SU-DHL-6 (cell line): Measurements from ENCODE around the gene WDR19.
"Not testable (repeated sequence)": the region's sequence is repeated elsewhere in the genome, so short reads cannot be mapped to it uniquely, and the experiment has no call there.

ENCODE experiments used
- H2AFZ ChIP-seq: fragments of 200-600 bp; sonication (generic); 2 replicates; pipeline ENCODE4 v1.6.1; 2014; ENCODE audit warnings: low read depth, mild to moderate bottlenecking, moderate library complexity, mixed read lengths, antibody characterized with exemption, low read length; ENCODE audit not compliant: severe bottlenecking
- H3F3A ChIP-seq: fragments of 200-600 bp; shearing (Covaris generic); 2 replicates; pipeline ENCODE4 v1.6.0; 2016; ENCODE audit warnings: antibody characterized with exemption, mild to moderate bottlenecking; ENCODE audit not compliant: insufficient read depth
- H3K27ac ChIP-seq: fragments of 200-600 bp; sonication (generic); 2 replicates; pipeline ENCODE4 v1.5.1; 2016; ENCODE audit warnings: low read depth, mild to moderate bottlenecking, low read length, moderate library complexity, mixed read lengths
- H3K27me3 ChIP-seq: fragments of 200-600 bp; sonication (generic), shearing (Covaris generic); 2 replicates; pipeline ENCODE4 v1.6.0; 2014; ENCODE audit warnings: mild to moderate bottlenecking, low read length
- H3K36me3 ChIP-seq: fragments of 200-600 bp; sonication (generic); 2 replicates; pipeline ENCODE4 v1.6.1; 2014; ENCODE audit warnings: mild to moderate bottlenecking, low read length, mixed read lengths
- H3K4me2 ChIP-seq: fragments of 300-600, 200-600 bp; shearing (Covaris generic), sonication (generic); 2 replicates; pipeline ENCODE4 v1.6.0; 2014; ENCODE audit warnings: low read length, low read depth, mild to moderate bottlenecking; ENCODE audit not compliant: poor library complexity, severe bottlenecking
- H3K4me3 ChIP-seq: fragments of 200-600 bp; sonication (generic); 2 replicates; pipeline ENCODE4 v1.5.1; 2014; ENCODE audit warnings: antibody characterized with exemption, low read length, mild to moderate bottlenecking, mixed read lengths; ENCODE audit not compliant: insufficient read depth, poor library complexity, severe bottlenecking
- H3K79me2 ChIP-seq: fragments of 200-600 bp; sonication (generic); 2 replicates; pipeline ENCODE4 v1.6.1; 2014; ENCODE audit warnings: mild to moderate bottlenecking, low read length, moderate library complexity; ENCODE audit not compliant: insufficient read depth
- H3K9ac ChIP-seq: fragments of 200-600 bp; sonication (generic); 2 replicates; pipeline ENCODE4 v1.7.0; 2014; ENCODE audit warnings: mild to moderate bottlenecking, low read length
- H3K9me2 ChIP-seq: fragments of 200-600 bp; sonication (generic); replicated peaks from 2 replicates; pipeline ENCODE4 v1.6.1; 2014; ENCODE audit warnings: low read length; ENCODE audit not compliant: insufficient read depth
- H3K9me3 ChIP-seq: fragments of 200-600 bp; sonication (generic); 2 replicates; pipeline ENCODE4 v1.6.1; 2014; ENCODE audit warnings: low read length, mixed read lengths; ENCODE audit not compliant: insufficient read depth
- H4K20me1 ChIP-seq: fragments of 200-600 bp; sonication (generic); 2 replicates; pipeline ENCODE4 v1.6.1; 2014; ENCODE audit warnings: low read depth, mild to moderate bottlenecking, antibody characterized with exemption, low read length, moderate library complexity, mixed read lengths
- EZH2phosphoT487 ChIP-seq: fragments of 200-600 bp; sonication (generic), shearing (Covaris generic); conservative IDR thresholded peaks from 2 replicates; pipeline ENCODE4 v1.6.1; 2018; ENCODE audit warnings: mild to moderate bottlenecking, antibody characterized with exemption, low read length, moderate library complexity, mixed read lengths
- TF ChIP-seq, protein P1 (sequence below): fragments of 200-600 bp; sonication (generic); IDR thresholded peaks from one replicate; pipeline ENCODE4 v1.5.1; 2017; ENCODE audit warnings: antibody characterized with exemption, mild to moderate bottlenecking, low read length, moderate library complexity; ENCODE audit not compliant: insufficient read depth, poor library complexity, severe bottlenecking

The WDR19 gene

DNA sequence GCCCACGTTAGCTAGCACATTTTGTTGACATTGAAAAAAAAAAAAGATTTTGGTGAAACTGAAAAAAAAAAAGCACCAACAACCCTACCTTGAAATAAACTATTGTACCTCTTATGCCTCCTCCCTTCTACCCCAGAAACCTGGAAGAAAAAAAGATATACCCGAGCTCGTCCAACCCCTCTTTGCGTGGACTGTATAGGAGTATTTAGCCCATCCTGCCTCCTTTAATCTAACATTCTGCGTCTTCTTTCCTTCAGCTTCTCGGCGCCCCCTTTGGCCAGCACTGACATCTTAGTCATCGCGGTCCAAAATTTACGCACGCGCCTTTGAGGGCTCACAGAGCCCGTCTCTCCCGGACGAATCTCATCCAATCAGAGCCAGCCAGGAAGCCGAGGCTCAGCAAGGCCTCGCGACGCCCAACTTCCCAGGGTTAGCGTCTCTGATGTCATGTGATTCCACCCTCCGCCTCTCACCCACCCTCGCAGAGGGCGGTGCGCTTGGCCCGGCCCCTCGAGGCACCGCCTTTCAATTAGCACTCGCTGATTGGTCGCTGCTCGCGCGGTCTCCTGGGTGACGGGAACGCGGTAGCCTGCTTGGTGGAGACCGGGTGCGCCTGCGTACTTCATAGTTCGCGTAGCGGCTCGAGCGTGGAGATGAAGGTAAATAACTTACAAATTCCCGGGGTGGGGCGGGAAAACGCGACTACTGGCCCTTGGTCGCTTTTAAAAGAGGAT is at the start of gene WDR19:
WDR19 (plus strand) TSS at position 625 of the 734 bp plus-strand sequence; CDS start at position 654, 29 bp downstream.
- Histone ChIP-seq H2AFZ (peak within 1 kb of the TSS; percentile 89), H3K9me2 (no peaks in the 10 kb centered on the region), H3K4me3 (peak within 1 kb of the TSS; percentile 83), H3K79me2 (peaks cover 15% of the 10 kb centered on the region; the same call in 1 of the 2 replicates), H3K4me2 (peak within 1 kb of the TSS; percentile 98), H3K36me3 (no peaks in the 10 kb centered on the region; the same call in 1 of the 2 replicates), H3K9me3 (no peaks in the 10 kb centered on the region), H3K27ac (peak within 1 kb of the TSS; percentile 63), H3K27me3 (no peaks in the 10 kb centered on the region), H3F3A (peaks cover 23% of the 10 kb centered on the region; the same call in 1 of the 2 replicates), H3K9ac (peak within 1 kb of the TSS; percentile 66), H4K20me1 (no peaks in the 10 kb centered on the region)
- TF ChIP-seq, protein P1, sequence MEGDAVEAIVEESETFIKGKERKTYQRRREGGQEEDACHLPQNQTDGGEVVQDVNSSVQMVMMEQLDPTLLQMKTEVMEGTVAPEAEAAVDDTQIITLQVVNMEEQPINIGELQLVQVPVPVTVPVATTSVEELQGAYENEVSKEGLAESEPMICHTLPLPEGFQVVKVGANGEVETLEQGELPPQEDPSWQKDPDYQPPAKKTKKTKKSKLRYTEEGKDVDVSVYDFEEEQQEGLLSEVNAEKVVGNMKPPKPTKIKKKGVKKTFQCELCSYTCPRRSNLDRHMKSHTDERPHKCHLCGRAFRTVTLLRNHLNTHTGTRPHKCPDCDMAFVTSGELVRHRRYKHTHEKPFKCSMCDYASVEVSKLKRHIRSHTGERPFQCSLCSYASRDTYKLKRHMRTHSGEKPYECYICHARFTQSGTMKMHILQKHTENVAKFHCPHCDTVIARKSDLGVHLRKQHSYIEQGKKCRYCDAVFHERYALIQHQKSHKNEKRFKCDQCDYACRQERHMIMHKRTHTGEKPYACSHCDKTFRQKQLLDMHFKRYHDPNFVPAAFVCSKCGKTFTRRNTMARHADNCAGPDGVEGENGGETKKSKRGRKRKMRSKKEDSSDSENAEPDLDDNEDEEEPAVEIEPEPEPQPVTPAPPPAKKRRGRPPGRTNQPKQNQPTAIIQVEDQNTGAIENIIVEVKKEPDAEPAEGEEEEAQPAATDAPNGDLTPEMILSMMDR, result peak; percentile 54
- TF ChIP-seq EZH2phosphoT487, result no peak

DNA sequence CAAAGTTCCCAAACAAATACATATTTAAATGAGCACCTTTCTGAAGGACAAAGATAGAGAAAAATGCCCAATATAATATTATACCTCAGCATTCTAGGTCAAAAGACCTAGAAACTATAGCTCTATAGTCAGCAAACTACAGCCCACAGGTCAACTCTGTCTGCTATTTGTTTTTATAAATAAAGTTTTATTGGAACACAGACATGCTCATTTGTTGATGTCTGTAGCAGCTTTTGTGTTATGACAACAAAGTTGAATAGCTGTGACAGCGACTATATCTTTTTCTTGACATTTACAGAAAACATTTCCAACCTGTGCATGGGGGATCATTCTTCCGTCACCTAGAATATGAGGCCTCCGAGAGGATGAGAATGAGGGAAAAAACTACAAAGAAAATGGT is 48.7 kb upstream of the WDR19 start:
- H3K4me3 ChIP-seq, result no peak overlapping the region
- H3K79me2 ChIP-seq, result no peaks in the 10 kb centered on the region
- no peak overlapping the region for H2AFZ ChIP-seq

DNA sequence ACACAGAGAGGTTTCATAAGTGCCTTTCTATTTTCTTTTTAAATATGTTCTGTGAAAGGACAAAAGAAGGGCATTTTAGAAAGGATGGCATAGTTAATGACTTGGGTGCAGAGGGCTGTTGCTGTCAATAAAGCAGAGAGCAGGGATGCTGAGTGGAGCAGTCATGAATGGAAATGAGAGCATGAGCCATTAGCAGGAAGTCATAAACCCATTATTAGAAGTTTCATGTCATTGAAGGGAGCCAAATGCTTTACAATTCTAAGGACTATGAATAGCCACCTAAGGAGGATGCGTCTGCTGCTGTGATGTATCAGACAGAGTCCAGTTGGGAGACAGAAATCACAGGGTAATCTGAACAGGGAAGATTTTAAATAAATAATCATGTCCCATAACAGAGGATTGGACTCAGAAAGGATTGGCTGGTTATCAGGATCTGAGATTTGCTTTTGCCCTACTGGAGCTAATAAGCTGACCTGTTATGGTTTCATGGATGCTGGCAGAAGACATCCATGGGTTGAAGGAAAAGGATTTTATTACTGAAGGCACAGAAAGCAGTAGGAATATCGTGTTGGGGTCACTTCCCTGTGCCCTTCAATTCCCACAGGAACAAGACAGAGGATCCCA is 47.5 kb upstream of the WDR19 start:
- Histone ChIP-seq H3K9ac (peak overlapping the region; percentile 49), H3K36me3 (no peaks in the 10 kb centered on the region), H3K9me3 (no peaks in the 10 kb centered on the region; the same call in 1 of the 2 replicates), H3K9me2 (no peaks in the 10 kb centered on the region), H3K4me3 (peak overlapping the region; percentile 9), H2AFZ (peak overlapping the region; percentile 86), H3K27ac (peak overlapping the region; percentile 13; the same call in 1 of the 2 replicates), H3K4me2 (peak overlapping the region; percentile 52), H4K20me1 (no peaks in the 10 kb centered on the region), H3K27me3 (no peaks in the 10 kb centered on the region), H3F3A (peaks cover 15% of the 10 kb centered on the region), H3K79me2 (no peaks in the 10 kb centered on the region)
- TF ChIP-seq, protein P1, result no peak
- TF ChIP-seq EZH2phosphoT487, result no peak

More for the DNA sequence above, 48.7 kb upstream of the WDR19 start:
- peaks cover 15% of the 10 kb centered on the region for H3F3A ChIP-seq
- H3K4me2 ChIP-seq, result no peak overlapping the region
- H3K27ac ChIP-seq, result 0 out of 2 replicates have a peak overlapping the region, but pooled peaks have one; percentile 13
- no peaks in the 10 kb centered on the region for H3K9me2 ChIP-seq
- no peak overlapping the region for H3K9ac ChIP-seq
- no peaks in the 10 kb centered on the region; the same call in 1 of the 2 replicates for H3K9me3 ChIP-seq
- H3K27me3 ChIP-seq, result no peaks in the 10 kb centered on the region
- no peaks in the 10 kb centered on the region for H3K36me3 ChIP-seq
- TF ChIP-seq, protein P1, result no peak
- no peak for TF ChIP-seq EZH2phosphoT487
- H4K20me1 ChIP-seq, result no peaks in the 10 kb centered on the region

DNA sequence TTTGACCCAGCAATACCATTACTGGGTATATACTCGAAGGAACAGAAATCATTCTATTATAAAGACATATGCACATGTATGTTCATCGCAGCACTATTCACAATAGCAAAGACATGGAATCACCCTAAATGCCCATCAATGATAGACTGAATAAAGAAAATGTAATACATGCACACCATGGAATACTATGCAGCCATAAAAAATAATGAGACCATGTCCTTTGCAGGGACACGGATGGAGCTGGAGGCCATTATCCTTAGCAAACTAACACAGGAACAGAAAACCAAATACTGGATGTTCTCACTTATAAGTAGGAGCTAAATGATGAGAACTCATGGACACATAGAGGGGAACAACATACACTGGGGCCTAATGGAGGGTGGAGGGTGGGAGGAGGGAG is 44.1 kb upstream of the WDR19 start:
- H3F3A ChIP-seq, result peaks cover 15% of the 10 kb centered on the region
- H3K27ac ChIP-seq, H3K4me2 ChIP-seq, H2AFZ ChIP-seq, H3K9me3 ChIP-seq, H3K79me2 ChIP-seq, H3K9ac ChIP-seq, H3K4me3 ChIP-seq, H3K36me3 ChIP-seq, H4K20me1 ChIP-seq, H3K27me3 ChIP-seq, H3K9me2 ChIP-seq: not testable (repeated sequence)
